Neural progenitor cell (in vitro differentiated cells): ENCODE measurements around the gene SNRNP25. TPM values are rescaled to one million over a fixed set of nuclear protein-coding genes. Genes with fewer than 3 reads are reported as not detected.

Source experiments
- DNase-seq: peaks from one replicate; pipeline ENCODE4 v3.0.0-alpha.2; 2016; ENCODE audit warnings: low spot score
- H2AFZ ChIP-seq: fragments of 200-600 bp; sonication (generic); replicated peaks from 2 replicates; pipeline ENCODE4 v1.6.1; 2016; ENCODE audit warnings: antibody characterized with exemption
- H3F3A ChIP-seq: fragments of 200-600 bp; sonication (generic); 2 replicates; pipeline ENCODE4 v1.6.1; 2016; ENCODE audit warnings: antibody characterized with exemption, low read depth
- H3K27ac ChIP-seq: fragments of 200-600 bp; sonication (generic); 2 replicates; pipeline ENCODE4 v1.5.1; 2016; ENCODE audit warnings: mild to moderate bottlenecking
- H3K27me3 ChIP-seq: fragments of 200-600 bp; sonication (generic); 2 replicates; pipeline ENCODE4 v1.6.1; 2016; ENCODE audit warnings: mild to moderate bottlenecking, moderate library complexity
- H3K36me3 ChIP-seq: fragments of 200-600 bp; sonication (generic); 2 replicates; pipeline ENCODE4 v1.5.1; 2016
- H3K4me1 ChIP-seq: fragments of 200-600 bp; sonication (generic); 2 replicates; pipeline ENCODE4 v1.6.1; 2016; ENCODE audit warnings: mixed run types
- H3K4me2 ChIP-seq: fragments of 200-600 bp; sonication (generic); 2 replicates; pipeline ENCODE4 v1.6.1; 2016
- H3K4me3 ChIP-seq: fragments of 200-600 bp; sonication (generic); 2 replicates; pipeline ENCODE4 v1.5.1; 2016
- H3K79me2 ChIP-seq: fragments of 200-600 bp; sonication (generic); 2 replicates; pipeline ENCODE4 v1.6.1; 2016; ENCODE audit warnings: low read depth
- H3K9ac ChIP-seq: fragments of 200-600 bp; sonication (generic); 2 replicates; pipeline ENCODE4 v1.6.1; 2016
- H3K9me3 ChIP-seq: fragments of 200-600 bp; sonication (generic); 2 replicates; pipeline ENCODE4 v1.5.1; 2016; ENCODE audit warnings: low read depth
- H4K20me1 ChIP-seq: fragments of 200-600 bp; sonication (generic); 2 replicates; pipeline ENCODE4 v1.6.1; 2016; ENCODE audit warnings: low read depth
- H3K27ac Mint-ChIP-seq: 3 replicates; pipeline ENCODE4 v1.8.0; 2021; ENCODE audit warnings: mixed read lengths
- H3K27me3 Mint-ChIP-seq: 2 replicates; pipeline ENCODE4 v1.8.0; 2022; ENCODE audit warnings: low read depth, mild to moderate bottlenecking, inconsistent platforms, moderate library complexity, mixed read lengths; ENCODE audit not compliant: insufficient read depth
- H3K36me3 Mint-ChIP-seq: 3 replicates; pipeline ENCODE4 v1.8.0; 2021; ENCODE audit warnings: mixed read lengths
- H3K4me1 Mint-ChIP-seq: 3 replicates; pipeline ENCODE4 v1.8.0; 2021; ENCODE audit warnings: mixed read lengths
- H3K4me3 Mint-ChIP-seq: 3 replicates; pipeline ENCODE4 v1.8.0; 2021; ENCODE audit warnings: mild to moderate bottlenecking, moderate library complexity, mixed read lengths
- H3K9me3 Mint-ChIP-seq: 3 replicates; pipeline ENCODE4 v1.8.0; 2020; ENCODE audit warnings: mixed read lengths
- CTCF ChIP-seq: fragments of 200-600 bp; sonication (generic); IDR thresholded peaks from 2 replicates; pipeline ENCODE4 v1.5.1; 2017; ENCODE audit warnings: antibody characterized with exemption, mild to moderate bottlenecking
- EZH2 ChIP-seq: fragments of 200-600 bp; sonication (generic); IDR thresholded peaks from 2 replicates; pipeline ENCODE4 v1.6.1; 2017; ENCODE audit warnings: antibody characterized with exemption, mild to moderate bottlenecking, moderate library complexity
- EZH2phosphoT487 ChIP-seq: fragments of 200-600 bp; sonication (generic); IDR thresholded peaks from 2 replicates; pipeline ENCODE4 v1.6.1; 2017; ENCODE audit warnings: antibody characterized with exemption
- total RNA-seq: library from RNA; depleted of rRNA; stranded (reverse); fragments of >200 nt; gene quantifications from 2 replicates; pipeline ENCODE4 v1.2.3, GENCODE V29; 2015; ENCODE audit warnings: low replicate concordance

Gene SNRNP25
- total RNA-seq, 1 donor from 2014 or later = 49.8 TPM

GRCh38 chr16:63998-64913 lies 10.6 kb downstream of the SNRNP25 start:
- peaks cover 17% of the 10 kb centered on the region for H3K4me1 Mint-ChIP-seq
- Histone ChIP-seq H3K4me2 (no peak overlapping the region), H3K4me1 (peaks cover 8% of the 10 kb centered on the region), H2AFZ (no peak overlapping the region), H3K27ac (no peak overlapping the region), H3F3A (no peaks in the 10 kb centered on the region), H3K4me3 (no peak overlapping the region), H4K20me1 (peaks cover 13% of the 10 kb centered on the region), H3K9me3 (no peaks in the 10 kb centered on the region), H3K9ac (no peak overlapping the region), H3K36me3 (no peaks in the 10 kb centered on the region), H3K27me3 (no peaks in the 10 kb centered on the region), H3K79me2 (no peaks in the 10 kb centered on the region)
- H3K36me3 Mint-ChIP-seq = peaks cover 7% of the 10 kb centered on the region
- peaks cover 6% of the 10 kb centered on the region for H3K27me3 Mint-ChIP-seq
- DNase-seq = no peak
- TF ChIP-seq EZH2 = no peak
- TF ChIP-seq CTCF = no peak
- TF ChIP-seq EZH2phosphoT487 = no peak
- no peak overlapping the region for H3K27ac Mint-ChIP-seq
- H3K9me3 Mint-ChIP-seq = no peaks in the 10 kb centered on the region
- no peak overlapping the region for H3K4me3 Mint-ChIP-seq

- Mint-ChIP-seq H3K27me3 (peaks cover 6% of the 10 kb centered on the region), H3K9me3 (no peaks in the 10 kb centered on the region), H3K4me3 (no peak overlapping the region), H3K27ac (no peak overlapping the region), H3K4me1 (peaks cover 21% of the 10 kb centered on the region), H3K36me3 (peaks cover 7% of the 10 kb centered on the region)
- no peaks in the 10 kb centered on the region for H3F3A ChIP-seq
- H3K9me3 ChIP-seq = no peaks in the 10 kb centered on the region
- H3K27me3 ChIP-seq = no peaks in the 10 kb centered on the region
- no peak overlapping the region for H3K4me3 ChIP-seq
- no peaks in the 10 kb centered on the region for H3K79me2 ChIP-seq
- H3K36me3 ChIP-seq = no peaks in the 10 kb centered on the region
- no peak overlapping the region for H3K4me2 ChIP-seq
- no peak for TF ChIP-seq EZH2
- no peak for TF ChIP-seq CTCF
- TF ChIP-seq EZH2phosphoT487 = no peak
- peaks cover 16% of the 10 kb centered on the region for H4K20me1 ChIP-seq
- no peak overlapping the region for H3K9ac ChIP-seq
- peaks cover 12% of the 10 kb centered on the region for H3K4me1 ChIP-seq
- H2AFZ ChIP-seq = no peak overlapping the region
- H3K27ac ChIP-seq = no peak overlapping the region
- no peak for DNase-seq
Measured at GRCh38 chr16:64914-65255, 11.3 kb downstream of the SNRNP25 start.

- peaks cover 23% of the 10 kb centered on the region for H3K4me1 Mint-ChIP-seq
- Histone ChIP-seq H3K79me2 (no peaks in the 10 kb centered on the region), H3K9ac (no peak overlapping the region), H2AFZ (no peak overlapping the region), H3F3A (no peaks in the 10 kb centered on the region), H3K4me3 (no peak overlapping the region), H3K27me3 (no peaks in the 10 kb centered on the region), H3K4me1 (peaks cover 12% of the 10 kb centered on the region), H4K20me1 (peaks cover 24% of the 10 kb centered on the region), H3K4me2 (no peak overlapping the region), H3K27ac (no peak overlapping the region), H3K9me3 (no peaks in the 10 kb centered on the region), H3K36me3 (no peaks in the 10 kb centered on the region)
- TF ChIP-seq EZH2phosphoT487 = no peak
- TF ChIP-seq CTCF = peak; percentile 94
- TF ChIP-seq EZH2 = no peak
- H3K36me3 Mint-ChIP-seq = peaks cover 2% of the 10 kb centered on the region
- no peaks in the 10 kb centered on the region for H3K9me3 Mint-ChIP-seq
- H3K4me3 Mint-ChIP-seq = no peak overlapping the region
- peaks cover 6% of the 10 kb centered on the region for H3K27me3 Mint-ChIP-seq
- DNase-seq = peak; percentile 87
- H3K27ac Mint-ChIP-seq = no peak overlapping the region
Measured at GRCh38 chr16:65745-66144, 12.1 kb downstream of the SNRNP25 start.
